ENCODE data around the gene KCTD11. TPM values are rescaled to one million over a fixed set of nuclear protein-coding genes. Genes with fewer than 3 reads are reported as not detected.

The KCTD11 gene
- polyA plus RNA-seq, 2 donors, result 39.3 to 75.9 TPM

DNA sequence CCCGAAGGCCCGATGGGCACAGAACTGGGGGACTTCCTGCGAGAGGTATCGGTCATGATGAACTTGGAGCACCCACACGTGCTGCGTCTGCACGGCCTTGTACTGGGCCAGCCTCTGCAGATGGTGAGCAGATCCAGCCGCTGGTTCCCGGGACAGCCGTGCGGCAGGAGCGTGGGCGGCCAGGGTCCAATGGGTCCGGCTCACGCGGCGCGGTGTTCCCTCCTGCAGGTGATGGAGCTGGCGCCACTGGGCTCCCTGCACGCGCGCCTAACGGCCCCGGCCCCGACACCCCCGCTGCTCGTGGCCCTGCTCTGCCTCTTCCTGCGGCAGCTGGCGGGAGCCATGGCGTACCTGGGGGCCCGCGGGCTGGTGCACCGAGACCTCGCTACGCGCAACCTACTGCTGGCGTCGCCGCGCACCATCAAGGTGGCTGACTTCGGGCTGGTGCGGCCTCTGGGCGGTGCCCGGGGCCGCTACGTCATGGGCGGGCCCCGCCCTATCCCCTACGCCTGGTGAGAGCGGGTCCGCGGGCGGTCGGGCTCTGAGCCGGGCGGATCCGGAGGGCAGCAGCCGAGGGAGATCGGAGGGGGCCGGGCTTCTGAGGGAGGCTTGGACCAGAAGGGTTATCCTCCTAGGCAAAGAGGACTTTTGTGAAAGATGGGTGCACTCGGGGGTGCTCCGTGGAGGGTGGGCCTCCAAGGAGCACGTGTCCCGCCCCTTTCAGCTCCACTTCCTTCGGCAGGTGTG is 32.0 kb downstream of the KCTD11 start:
- H3K4me3 ChIP-seq (ENCODE audit: low read depth in 1 of 2, low read length in 2 of 2), result peak overlapping the region; percentile 1 to 29
- H3K4me1 ChIP-seq (ENCODE audit: control insufficient read depth in 2 of 2, insufficient read depth in 2 of 2, low read length in 1 of 2), result peaks cover 5 to 23% of the 10 kb centered on the region in 2 donors
- peak overlapping the region; percentile 37 to 53 for H3K27ac ChIP-seq (ENCODE audit: low read depth in 2 of 2, low read length in 1 of 2)
- H3K36me3 ChIP-seq (ENCODE audit: control insufficient read depth in 2 of 2, insufficient read depth in 2 of 2, low read length in 1 of 2), result peaks cover 5 to 34% of the 10 kb centered on the region in 2 donors
- no peaks in the 10 kb centered on the region for H3K9me3 ChIP-seq (ENCODE audit: control insufficient read depth in 2 of 2, insufficient read depth in 1 of 2, low read depth in 1 of 2, low read length in 1 of 2)
- no peaks in the 10 kb centered on the region for H3K27me3 ChIP-seq (ENCODE audit: control insufficient read depth in 1 of 2, insufficient read depth in 2 of 2, low read length in 2 of 2)
- 28 to 42% methylated on average over 64 to 65 of the region's 65 CpGs for WGBS, 2 donors

GRCh38 chr17:7384489-7385081 is 32.6 kb downstream of the KCTD11 start:
- H3K36me3 ChIP-seq (ENCODE audit: control insufficient read depth in 2 of 2, insufficient read depth in 2 of 2, low read length in 1 of 2), result peaks cover 7 to 39% of the 10 kb centered on the region in 2 donors
- H3K4me3 ChIP-seq (ENCODE audit: low read depth in 1 of 2, low read length in 2 of 2), result peak overlapping the region in 1 of 2 donors; percentile 29
- H3K27me3 ChIP-seq (ENCODE audit: control insufficient read depth in 1 of 2, insufficient read depth in 2 of 2, low read length in 2 of 2), result no peaks in the 10 kb centered on the region
- peak overlapping the region in 1 of 2 donors; percentile 53 for H3K27ac ChIP-seq (ENCODE audit: low read depth in 2 of 2, low read length in 1 of 2)
- H3K4me1 ChIP-seq (ENCODE audit: control insufficient read depth in 2 of 2, insufficient read depth in 2 of 2, low read length in 1 of 2), result peaks cover 5 to 23% of the 10 kb centered on the region in 2 donors
- 66 to 70% methylated on average over 23 of the region's 23 CpGs for WGBS, 2 donors
- no peaks in the 10 kb centered on the region for H3K9me3 ChIP-seq (ENCODE audit: control insufficient read depth in 2 of 2, insufficient read depth in 1 of 2, low read depth in 1 of 2, low read length in 1 of 2)

DNA sequence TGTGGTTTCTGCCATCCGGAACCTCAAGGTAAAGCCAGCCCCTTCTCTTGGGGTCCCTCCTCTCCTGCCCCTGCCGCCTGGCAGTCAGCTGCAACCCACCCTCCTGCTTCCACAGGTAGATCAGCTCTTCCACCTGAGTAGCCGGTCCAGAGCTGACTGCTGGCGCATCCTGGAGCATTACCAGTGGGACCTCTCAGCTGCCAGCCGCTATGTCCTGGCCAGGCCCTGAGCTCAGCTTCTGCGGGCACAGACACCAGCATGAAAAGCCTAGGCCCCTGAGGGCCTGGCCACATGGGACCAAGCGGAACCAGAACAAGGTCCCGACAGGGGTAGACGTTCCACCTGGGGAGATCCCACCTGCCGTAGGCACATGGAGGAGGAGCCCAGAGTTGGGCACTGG is 36.9 kb downstream of the KCTD11 start:
- peaks cover 20 to 46% of the 10 kb centered on the region in 2 donors for H3K36me3 ChIP-seq (ENCODE audit: control insufficient read depth in 2 of 2, insufficient read depth in 2 of 2, low read length in 1 of 2)
- no peaks in the 10 kb centered on the region for H3K9me3 ChIP-seq (ENCODE audit: control insufficient read depth in 2 of 2, insufficient read depth in 1 of 2, low read depth in 1 of 2, low read length in 1 of 2)
- H3K27ac ChIP-seq (ENCODE audit: low read depth in 2 of 2, low read length in 1 of 2), result no peak overlapping the region
- no peak overlapping the region for H3K4me3 ChIP-seq (ENCODE audit: low read depth in 1 of 2, low read length in 2 of 2)
- no peaks in the 10 kb centered on the region for H3K27me3 ChIP-seq (ENCODE audit: control insufficient read depth in 1 of 2, insufficient read depth in 2 of 2, low read length in 2 of 2)
- WGBS, 2 donors, result 89 to 93% methylated on average over 9 to 10 of the region's 10 CpGs
- H3K4me1 ChIP-seq (ENCODE audit: control insufficient read depth in 2 of 2, insufficient read depth in 2 of 2, low read length in 1 of 2), result peaks cover 6 to 14% of the 10 kb centered on the region in 2 donors

- Histone ChIP-seq H3K9me3 (ENCODE audit: control insufficient read depth in 2 of 2, insufficient read depth in 1 of 2, low read depth in 1 of 2, low read length in 1 of 2) (no peaks in the 10 kb centered on the region), H3K4me3 (ENCODE audit: low read depth in 1 of 2, low read length in 2 of 2) (no peak overlapping the region), H3K27me3 (ENCODE audit: control insufficient read depth in 1 of 2, insufficient read depth in 2 of 2, low read length in 2 of 2) (no peaks in the 10 kb centered on the region), H3K4me1 (ENCODE audit: control insufficient read depth in 2 of 2, insufficient read depth in 2 of 2, low read length in 1 of 2) (peaks cover 6 to 10% of the 10 kb centered on the region in 2 donors), H3K27ac (ENCODE audit: low read depth in 2 of 2, low read length in 1 of 2) (no peak overlapping the region), H3K36me3 (ENCODE audit: control insufficient read depth in 2 of 2, insufficient read depth in 2 of 2, low read length in 1 of 2) (peaks cover 20 to 39% of the 10 kb centered on the region in 2 donors)
- 86 to 88% methylated on average over 19 of the region's 19 CpGs for WGBS, 2 donors
Measured at GRCh38 chr17:7389924-7390910, 38.3 kb downstream of the KCTD11 start.

- Histone ChIP-seq H3K27ac (ENCODE audit: low read depth in 2 of 2, low read length in 1 of 2) (no peak overlapping the region), H3K36me3 (ENCODE audit: control insufficient read depth in 2 of 2, insufficient read depth in 2 of 2, low read length in 1 of 2) (peaks cover 20 to 33% of the 10 kb centered on the region in 2 donors), H3K9me3 (ENCODE audit: control insufficient read depth in 2 of 2, insufficient read depth in 1 of 2, low read depth in 1 of 2, low read length in 1 of 2) (no peaks in the 10 kb centered on the region)
Measured at GRCh38 chr17:7391307-7391706, 39.3 kb downstream of the KCTD11 start.

GRCh38 chr17:7392696-7393612 is 41.0 kb downstream of the KCTD11 start:
- Histone ChIP-seq H3K9me3 (ENCODE audit: control insufficient read depth in 2 of 2, insufficient read depth in 1 of 2, low read depth in 1 of 2, low read length in 1 of 2) (no peaks in the 10 kb centered on the region), H3K36me3 (ENCODE audit: control insufficient read depth in 2 of 2, insufficient read depth in 2 of 2, low read length in 1 of 2) (peaks cover 18 to 28% of the 10 kb centered on the region in 2 donors), H3K27me3 (ENCODE audit: control insufficient read depth in 1 of 2, insufficient read depth in 2 of 2, low read length in 2 of 2) (no peaks in the 10 kb centered on the region), H3K27ac (ENCODE audit: low read depth in 2 of 2, low read length in 1 of 2) (peak overlapping the region; percentile 3 to 47), H3K4me1 (ENCODE audit: control insufficient read depth in 2 of 2, insufficient read depth in 2 of 2, low read length in 1 of 2) (peaks cover 6 to 10% of the 10 kb centered on the region in 2 donors), H3K4me3 (ENCODE audit: low read depth in 1 of 2, low read length in 2 of 2) (peak overlapping the region; percentile 72 to 82)
- WGBS, 2 donors, result 69 to 71% methylated on average over 28 to 42 of the region's 42 CpGs

More at GRCh38 chr17:7391307-7391706, 39.3 kb downstream of the KCTD11 start:
- no peaks in the 10 kb centered on the region for H3K27me3 ChIP-seq (ENCODE audit: control insufficient read depth in 1 of 2, insufficient read depth in 2 of 2, low read length in 2 of 2)
- peaks cover 6 to 10% of the 10 kb centered on the region in 2 donors for H3K4me1 ChIP-seq (ENCODE audit: control insufficient read depth in 2 of 2, insufficient read depth in 2 of 2, low read length in 1 of 2)
- no peak overlapping the region for H3K4me3 ChIP-seq (ENCODE audit: low read depth in 1 of 2, low read length in 2 of 2)
- WGBS, 2 donors, result 60 to 68% methylated on average over 2 of the region's 2 CpGs

DNA sequence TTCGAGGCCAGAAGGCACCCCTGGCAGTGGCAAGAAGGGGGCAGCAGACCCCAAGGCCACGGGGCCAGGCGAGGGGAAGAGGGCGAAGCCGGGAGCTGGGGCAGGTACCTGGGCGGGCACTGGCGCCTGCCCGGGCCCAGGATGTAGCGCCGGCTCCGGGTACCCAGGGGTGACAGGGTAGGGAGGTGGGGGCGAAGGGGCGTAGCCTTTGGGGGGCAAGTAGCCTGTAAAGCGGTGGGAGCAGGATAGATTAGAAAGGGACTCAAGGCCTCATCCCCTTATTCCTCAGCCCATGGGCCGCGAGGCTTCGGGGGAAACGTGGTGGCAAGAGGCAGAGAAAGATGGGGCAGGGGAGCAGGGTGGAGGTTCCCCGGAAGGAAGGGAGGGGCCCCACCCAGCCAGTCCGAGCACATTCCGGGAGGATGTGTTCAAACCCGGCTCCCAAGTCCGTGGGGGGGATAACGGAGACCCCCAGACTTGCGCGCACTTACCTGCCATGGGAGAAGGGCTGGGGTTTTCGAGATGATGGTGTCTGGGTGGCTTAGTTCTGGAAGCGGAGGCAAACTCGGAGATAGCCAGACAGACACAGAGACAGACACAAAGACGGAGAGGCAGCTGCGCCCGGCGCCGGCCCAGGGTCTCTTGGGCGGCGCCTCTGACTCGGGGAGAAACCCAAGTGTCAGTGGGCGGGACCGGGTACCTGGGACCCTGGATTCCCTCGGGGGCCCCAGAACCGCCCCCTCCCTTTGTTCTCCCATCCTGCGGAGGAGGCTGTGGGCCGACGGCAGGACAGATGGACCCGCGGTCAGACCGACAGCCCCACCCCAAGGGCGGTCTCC is 41.9 kb downstream of the KCTD11 start:
- peak overlapping the region; percentile 72 to 82 for H3K4me3 ChIP-seq (ENCODE audit: low read depth in 1 of 2, low read length in 2 of 2)
- WGBS, 2 donors, result 3 to 7% methylated on average over 42 to 48 of the region's 48 CpGs
- no peaks in the 10 kb centered on the region for H3K9me3 ChIP-seq (ENCODE audit: control insufficient read depth in 2 of 2, insufficient read depth in 1 of 2, low read depth in 1 of 2, low read length in 1 of 2)
- peak overlapping the region; percentile 94 to 97 for H3K27ac ChIP-seq (ENCODE audit: low read depth in 2 of 2, low read length in 1 of 2)
- no peaks in the 10 kb centered on the region for H3K27me3 ChIP-seq (ENCODE audit: control insufficient read depth in 1 of 2, insufficient read depth in 2 of 2, low read length in 2 of 2)
- H3K36me3 ChIP-seq (ENCODE audit: control insufficient read depth in 2 of 2, insufficient read depth in 2 of 2, low read length in 1 of 2), result peaks cover 16 to 19% of the 10 kb centered on the region in 2 donors
- H3K4me1 ChIP-seq (ENCODE audit: control insufficient read depth in 2 of 2, insufficient read depth in 2 of 2, low read length in 1 of 2), result peaks cover 6 to 10% of the 10 kb centered on the region in 2 donors
